SKM-1 (cell line): ENCODE results near the gene EEF1G.
"Not testable (repeated sequence)": the region's sequence is repeated elsewhere in the genome, so short reads cannot be mapped to it uniquely, and the experiment has no call there.

ENCODE experiments used
- DNase-seq: peaks from one replicate; lab custom pipeline; 2025; ENCODE audit not compliant: unreplicated experiment; lab: John Stamatoyannopoulos, UW

EEF1G gene

DNA sequence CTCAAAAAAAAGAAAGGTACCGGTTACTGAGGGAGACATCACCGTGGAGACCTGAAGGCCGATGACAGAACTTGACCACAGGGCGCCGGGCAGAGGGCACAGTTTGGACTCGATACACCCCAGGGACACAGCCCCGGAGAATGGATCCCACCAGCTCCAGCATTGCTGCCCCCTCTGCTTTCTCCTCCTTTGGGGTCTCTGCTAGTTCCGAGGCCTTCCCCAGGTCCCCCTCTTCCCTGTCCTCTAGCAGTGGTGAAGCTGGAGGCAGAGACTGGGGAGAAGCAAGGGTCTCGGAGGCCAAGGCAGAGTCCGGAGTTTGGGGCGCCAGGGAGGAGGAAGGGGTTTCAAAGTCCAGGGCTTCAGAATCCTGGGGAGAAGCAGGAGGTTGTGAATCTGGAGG, 4.8 kb upstream of the EEF1G start:
- no peak for DNase-seq

DNA sequence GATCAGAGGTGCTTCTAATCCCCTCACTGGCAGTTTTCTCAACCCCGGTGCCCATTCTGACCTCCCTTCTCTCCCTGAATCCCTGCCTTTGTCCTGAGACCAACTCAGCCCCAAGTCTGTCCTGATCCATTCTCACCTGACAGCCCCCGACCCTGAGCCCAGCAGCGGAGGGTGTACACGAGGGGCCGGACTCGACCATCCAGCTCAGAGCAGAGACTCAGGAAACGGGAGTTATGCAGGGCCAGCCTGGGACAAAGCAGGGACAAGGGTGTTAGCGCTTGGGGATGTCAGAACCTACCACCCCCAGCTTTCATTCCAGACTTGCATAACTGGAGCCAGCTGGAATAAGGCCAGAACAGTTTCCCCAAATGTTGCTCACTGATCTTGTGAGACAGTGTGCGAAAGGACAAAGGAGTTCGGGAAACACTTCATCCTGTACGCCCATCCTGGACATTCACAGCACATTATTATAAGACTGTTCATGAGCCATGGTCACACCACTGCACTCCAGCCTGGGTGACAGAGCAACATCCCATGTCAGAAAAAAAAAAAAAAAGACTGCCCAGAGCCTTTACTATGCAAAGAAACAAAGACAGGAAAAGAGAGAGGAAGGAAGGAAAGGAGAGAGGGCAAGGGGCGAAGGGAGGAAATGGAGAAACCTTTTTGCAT, 3.5 kb upstream of the EEF1G start:
- no peak for DNase-seq

- DNase-seq, result no peak
Observed at GRCh38 chr11:62575837-62576236, 2.1 kb upstream of the EEF1G start.

DNA sequence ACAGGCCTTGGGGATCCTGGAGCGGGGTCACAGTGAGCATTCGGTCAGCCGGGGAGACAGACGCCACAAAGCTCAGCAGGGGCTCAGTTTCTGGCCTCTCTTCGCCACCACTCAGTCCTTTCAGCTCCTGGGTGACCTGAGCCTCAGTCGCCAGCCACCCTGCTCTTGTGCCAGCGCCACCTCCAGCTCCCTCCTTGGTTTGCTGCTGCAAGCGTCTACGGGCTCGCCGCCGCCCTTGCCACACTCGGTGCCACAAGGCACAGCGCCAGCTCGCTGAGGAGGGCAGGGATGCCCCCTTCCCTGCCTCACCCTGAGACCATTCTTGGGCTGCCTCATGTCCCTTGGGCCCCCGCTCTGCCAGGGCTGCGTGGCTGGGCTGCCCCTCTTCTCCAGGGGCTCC, 1.5 kb upstream of the EEF1G start:
- DNase-seq, result no peak

GRCh38 chr11:62574363-62575071, 826 bp upstream of the EEF1G start:
- DNase-seq, result no peak

DNA sequence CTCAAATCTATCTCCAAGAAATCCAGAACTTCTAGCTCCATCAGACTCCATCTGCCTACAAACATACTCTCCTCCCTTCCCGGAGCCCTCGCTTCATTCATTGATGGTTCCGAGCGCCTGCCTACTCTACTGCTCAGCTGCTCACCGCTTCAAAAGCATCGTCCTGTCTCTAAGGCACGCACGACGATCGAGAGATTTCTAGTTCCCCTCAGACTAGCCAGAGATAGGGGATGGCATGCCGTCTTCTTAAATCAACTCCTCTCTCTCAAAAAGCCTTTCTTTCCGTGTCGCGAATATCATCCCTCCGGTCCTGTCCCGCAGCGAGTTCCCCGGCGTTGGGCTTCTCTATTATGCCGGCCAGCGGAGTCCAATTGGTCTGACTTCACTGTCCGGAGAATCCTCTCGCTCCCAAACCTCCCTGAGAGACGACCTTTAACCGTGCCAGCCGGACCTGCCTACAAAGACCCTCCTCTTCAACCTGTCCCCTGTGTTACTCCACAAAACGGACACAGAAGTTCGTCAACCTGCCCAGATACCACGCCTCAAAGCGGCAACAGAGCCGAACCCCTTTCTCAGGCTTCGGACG, 592 bp downstream of the EEF1G start:
- DNase-seq, result no peak

DNA sequence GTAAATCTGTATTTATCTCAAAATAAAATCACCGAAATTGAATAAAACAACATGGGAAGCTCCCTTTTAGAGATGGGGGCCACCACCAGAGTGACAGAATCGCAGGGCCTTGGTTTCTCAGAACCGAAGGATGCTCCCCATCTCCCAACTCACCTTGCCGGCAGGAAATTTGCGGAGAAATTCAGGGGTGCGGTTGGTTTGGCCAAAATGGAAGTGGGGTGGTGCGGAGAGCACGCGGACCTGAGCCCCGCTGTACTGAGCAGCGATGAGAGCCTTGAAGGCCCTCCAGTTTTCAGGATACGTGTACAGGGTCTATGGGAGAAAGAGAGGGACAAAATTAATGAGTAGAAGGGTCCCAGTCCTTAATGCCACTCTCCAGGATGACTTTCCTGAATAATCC, 1.3 kb downstream of the EEF1G start:
- DNase-seq, result no peak

- DNase-seq, result not testable (repeated sequence)
Observed at GRCh38 chr11:62571493-62571892, 2.2 kb downstream of the EEF1G start.

GRCh38 chr11:62570903-62571302, 2.8 kb downstream of the EEF1G start:
- not testable (repeated sequence) for DNase-seq

GRCh38 chr11:62569611-62570010, 4.1 kb downstream of the EEF1G start:
- no peak for DNase-seq

DNA sequence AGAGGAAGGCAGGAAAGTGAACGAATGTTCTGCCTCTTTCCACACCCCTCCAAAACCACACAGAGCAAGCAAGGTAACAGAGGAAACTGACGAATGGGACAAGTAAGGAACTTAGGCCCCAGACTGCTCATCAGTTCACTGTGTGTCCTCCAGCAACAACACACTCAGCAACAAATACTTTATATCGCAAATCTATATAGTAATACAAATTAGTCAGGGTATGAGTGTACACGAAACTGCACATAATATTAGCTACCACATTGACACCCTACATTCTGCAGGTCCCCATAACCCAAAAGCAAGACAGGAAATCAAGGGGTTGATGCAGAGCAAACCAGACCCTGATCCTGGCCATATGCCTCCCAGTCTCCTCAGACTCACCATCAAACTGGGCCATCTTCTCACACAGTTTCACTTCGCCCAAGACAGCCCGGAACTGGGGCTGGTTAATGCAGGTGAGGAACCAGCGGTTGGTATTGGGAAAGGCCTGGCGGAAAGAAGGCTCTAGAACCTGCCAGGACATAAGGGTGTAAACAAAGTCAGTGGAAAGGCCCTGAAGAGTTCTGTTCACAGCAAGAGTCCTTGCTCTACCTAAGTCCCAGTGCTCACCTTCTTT, 6.6 kb downstream of the EEF1G start:
- no peak for DNase-seq

DNA sequence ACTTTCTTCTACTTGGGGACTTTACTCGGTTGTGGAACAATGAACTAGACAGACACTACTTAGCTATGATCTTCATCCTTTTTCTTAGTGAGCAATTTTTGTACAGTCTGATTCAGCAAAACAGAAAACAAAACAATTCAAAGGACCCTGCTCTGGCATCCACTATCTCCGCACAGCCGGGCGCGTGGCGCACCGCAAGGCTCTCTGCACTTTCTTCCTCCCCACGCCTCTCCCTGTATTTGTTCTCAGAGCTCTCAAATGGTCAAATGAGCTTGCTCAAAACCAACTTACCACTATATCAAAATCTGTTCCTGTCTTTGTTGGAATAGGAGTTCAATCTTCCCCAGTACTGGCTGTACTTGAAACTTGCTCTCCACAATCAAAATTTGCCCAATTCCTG, 7.4 kb downstream of the EEF1G start:
- DNase-seq, result no peak

GRCh38 chr11:62565100-62565802, 8.4 kb downstream of the EEF1G start:
- DNase-seq, result no peak

GRCh38 chr11:62561677-62562230, 11.9 kb downstream of the EEF1G start:
- not testable (repeated sequence) for DNase-seq

DNA sequence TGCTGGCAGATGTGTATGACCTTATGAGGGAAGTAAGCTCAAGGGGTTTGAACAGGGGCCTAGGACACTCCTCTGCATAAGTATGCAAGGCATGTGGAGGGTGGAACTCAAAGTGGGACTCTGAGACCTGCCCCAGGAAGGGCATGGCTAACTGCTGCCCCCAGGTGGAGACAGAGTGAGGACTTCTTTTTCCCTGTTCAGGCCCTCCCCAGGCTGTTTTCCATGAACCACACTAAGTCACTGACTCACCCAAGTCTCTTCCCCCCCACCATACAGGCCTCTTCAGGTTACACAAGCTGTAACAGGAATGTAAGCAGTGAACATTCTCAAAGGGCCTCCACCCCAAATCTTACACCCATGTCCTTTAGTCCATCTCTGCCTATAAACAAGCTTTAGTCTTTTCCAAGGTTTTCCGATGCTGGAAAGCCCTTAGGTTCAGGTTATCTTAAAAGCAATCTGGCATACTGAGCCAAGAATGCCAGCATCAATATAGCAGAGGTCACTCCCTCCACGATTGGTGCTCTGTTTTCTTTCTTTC, 13.1 kb downstream of the EEF1G start:
- no peak for DNase-seq

DNA sequence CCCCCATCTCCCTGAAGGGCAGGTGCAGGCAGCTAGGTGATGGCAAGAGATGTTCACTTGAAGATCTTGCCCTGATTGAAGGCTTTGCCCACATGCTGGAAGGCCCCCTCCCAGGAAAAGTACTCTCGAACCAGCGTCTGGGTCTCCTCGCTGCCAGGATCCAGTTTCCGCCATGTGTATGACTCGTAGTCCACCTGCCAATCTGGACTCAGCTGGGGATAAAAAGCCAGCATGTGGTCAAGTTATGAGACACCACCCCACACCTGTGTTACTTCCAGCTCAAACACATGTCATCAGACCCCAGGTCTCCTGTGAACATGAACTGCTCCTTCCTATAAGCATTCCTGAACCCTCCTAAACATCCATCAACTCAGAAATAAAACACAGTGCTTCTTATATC, 14.1 kb downstream of the EEF1G start:
- not testable (repeated sequence) for DNase-seq

GRCh38 chr11:62559204-62559603, 14.5 kb downstream of the EEF1G start:
- no peak for DNase-seq

DNA sequence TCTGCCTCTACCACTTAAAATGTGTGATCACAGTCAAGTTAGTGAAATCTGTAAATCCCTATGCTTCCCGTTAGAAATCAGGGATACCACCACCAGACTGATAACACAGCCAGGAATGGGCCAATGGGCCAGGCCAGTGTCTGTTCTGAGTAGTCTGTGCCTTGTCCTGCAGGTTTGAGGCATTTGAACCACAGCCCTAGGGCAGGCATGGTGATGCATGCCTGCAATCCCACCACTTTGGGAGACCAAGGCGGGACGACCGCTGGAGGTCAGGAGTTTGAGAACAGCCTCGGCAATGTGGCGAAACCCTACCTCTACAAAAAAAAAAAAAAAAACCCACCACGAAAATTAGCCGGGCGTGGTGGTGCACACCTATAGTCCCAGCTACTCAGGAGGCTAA, 15.0 kb downstream of the EEF1G start:
- DNase-seq, result no peak

GRCh38 chr11:62556875-62557631, 16.6 kb downstream of the EEF1G start:
- DNase-seq, result no peak
